ENCODE measurements around the gene ADAM12.

ADAM12 gene

DNA sequence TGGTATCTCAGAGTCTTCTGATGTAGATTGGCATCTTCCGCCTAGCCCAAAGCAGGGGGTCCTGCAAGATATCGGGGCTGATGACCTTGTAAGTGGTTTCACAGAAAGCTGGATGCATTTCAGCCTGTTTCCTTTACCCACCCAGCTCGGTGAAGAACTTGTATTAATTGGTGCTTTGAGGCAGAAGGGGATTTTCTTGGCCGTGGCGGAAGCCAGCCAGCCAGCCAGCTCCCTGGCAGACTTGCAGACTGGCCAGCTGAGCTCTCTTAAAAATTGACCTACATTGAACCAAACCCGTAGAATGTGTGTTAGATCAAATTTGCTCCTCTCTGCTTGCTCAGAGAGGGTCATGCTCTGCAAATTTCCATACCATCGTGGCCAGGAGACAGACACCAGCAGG is 218.4 kb downstream of the ADAM12 start:
- DNase-seq, result no peak

DNA sequence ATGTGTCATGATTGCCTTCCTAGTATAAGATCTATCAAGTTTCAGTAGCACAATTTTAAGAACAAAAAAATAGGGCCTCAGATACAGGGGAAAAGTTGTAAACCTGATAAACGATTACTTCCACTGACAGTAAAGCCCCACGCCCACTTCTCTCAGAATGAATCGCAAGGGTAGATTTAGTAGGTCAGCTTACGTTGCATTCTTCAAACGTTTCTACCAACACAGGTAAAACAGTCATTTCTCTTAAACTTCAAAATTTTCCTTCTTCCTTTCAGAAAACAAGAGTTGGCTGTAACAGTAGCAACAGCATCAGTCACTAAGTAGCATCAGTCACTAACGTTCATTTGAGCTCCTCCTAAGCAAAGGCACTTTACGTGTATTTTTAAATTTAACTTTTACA is 221.5 kb downstream of the ADAM12 start:
- DNase-seq, result no peak

DNA sequence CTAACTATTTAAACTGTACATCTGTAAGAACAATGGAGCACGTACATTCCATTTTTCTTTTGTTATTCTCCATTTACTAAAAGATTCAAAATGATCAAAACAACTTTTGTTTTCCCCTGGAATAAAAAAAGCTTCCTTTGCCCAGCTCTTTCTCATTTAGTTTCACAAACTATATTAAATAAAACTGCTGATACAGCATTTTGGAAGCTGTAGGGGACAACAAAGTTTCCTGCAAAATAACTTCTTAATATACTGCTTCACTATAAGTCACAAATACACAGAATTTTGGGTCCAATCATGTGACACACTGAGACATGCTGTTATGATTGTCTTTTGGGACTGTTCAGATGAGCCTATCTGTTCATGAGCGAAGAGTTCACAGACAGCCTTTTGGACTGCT is 222.4 kb downstream of the ADAM12 start:
- DNase-seq, result no peak

DNA sequence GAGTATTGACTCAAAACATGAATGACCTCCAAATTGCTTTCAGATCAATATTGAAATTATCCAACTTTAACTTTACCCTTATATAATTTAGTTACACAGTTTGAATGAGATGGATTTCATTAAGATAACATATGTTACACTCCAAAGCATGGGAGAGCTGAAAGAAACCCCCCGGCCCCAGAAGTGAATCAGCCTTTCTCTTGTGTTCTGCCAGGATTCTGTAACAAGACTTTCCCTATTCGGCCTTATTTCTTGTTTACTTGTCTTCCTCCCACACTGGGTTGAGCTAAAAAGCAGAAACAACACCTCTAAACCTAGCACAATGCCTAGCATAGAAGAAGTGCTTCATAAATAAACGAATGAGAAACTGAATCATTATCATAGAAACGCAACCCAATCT is 224.8 kb downstream of the ADAM12 start:
- no peak for DNase-seq

DNA sequence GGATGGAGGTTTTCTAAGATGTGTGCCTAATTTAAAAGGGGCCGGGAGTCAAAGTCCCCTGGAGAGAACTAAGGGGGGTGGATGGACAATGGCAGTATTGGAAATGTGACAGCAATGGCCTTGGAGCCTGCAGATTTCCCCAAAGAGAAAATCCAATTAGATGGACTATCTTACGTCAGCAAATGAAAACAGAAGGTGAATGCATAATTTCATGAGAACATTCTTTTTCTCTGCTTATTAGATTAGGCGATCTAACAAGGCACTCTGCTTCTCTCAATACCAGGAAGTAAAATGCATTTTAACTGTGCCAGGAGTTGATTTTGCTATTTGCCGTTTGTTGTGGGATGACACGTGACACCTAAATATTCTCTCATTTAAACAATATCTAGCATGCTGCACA is 226.6 kb downstream of the ADAM12 start:
- no peak for DNase-seq

DNA sequence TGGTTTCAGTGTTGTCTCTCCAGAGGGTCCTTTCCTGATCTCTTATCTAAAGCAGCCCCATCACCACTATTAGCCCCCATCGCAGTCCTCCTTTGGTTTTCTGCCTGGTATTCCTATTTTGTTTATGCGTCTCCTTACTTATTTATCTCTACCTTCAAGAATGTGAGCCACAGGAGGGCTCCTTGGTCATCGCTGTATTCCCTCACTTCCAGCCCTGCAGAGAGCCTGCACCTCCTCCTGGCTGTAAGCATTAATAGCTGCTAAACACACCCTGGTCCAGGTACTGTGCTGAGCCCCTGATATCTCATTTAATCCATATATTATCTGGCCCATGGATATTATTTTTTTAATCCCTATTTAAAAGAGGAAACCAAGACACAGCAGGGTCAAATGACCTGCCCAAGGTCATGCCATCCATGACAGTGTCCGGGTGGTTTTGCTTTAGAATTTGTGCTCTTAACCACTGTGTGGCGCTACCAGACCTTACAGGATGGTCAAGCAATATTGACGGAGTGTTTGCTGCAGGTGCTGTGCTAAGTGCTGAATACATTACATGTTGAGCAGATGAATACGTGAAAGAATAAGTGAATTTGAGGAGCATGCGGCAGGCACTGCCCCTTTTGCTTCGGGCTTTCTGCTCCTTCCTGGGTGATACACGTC is 227.2 kb downstream of the ADAM12 start:
- DNase-seq, result no peak

DNA sequence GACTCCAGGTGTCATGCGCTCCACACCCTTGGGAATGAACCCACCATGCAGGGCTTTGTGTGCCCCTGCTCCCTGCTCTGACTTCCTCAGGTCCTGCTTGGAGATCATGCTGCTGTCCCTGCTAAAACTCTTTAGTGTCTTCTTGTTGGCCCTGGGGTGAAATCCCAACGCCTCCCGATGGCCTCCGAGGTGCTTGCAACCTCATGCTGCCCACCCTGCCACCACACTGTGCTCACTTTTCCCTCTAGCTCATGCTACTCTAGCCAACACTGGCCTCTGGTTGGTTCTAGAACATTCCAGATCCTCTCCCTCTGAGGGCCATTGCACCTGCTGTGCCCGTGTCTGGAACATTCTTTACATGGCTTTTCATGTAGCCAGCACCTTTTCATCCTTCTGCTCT is 227.7 kb downstream of the ADAM12 start:
- DNase-seq, result no peak

DNA sequence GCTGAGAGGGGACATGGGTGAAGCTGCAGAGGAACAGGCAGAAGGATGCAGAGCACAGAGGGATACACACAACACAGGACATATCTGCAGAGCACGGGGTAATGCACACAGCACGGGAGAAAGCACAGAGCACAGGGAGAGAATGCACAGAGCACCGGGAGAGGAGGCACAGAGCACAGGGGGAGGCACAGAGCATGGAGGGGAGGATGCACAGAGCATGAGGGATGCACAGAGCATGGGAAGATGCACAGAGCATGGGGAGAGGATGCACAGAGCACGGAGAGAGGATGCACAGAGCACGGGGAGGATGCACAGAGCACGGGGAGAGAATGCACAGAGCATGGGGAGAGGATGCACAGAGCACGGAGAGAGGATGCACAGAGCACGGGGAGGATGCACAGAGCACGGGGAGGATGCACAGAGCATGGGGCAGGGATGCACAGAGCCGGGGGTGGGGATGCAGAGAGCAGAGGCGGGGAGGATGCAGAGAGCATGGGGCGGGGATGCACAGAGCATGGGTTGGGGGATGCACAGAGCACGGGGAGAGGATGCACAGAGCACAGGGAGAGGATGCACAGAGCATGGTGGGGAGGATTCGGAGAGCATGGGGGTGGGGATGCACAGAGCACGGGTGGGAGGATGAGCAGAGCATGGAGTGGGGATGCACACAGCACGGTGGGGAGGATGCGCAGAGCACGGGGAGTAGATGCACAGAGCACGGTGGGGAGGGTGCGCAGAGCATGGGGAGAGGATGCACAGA is 230.0 kb downstream of the ADAM12 start:
- no peak for DNase-seq

DNA sequence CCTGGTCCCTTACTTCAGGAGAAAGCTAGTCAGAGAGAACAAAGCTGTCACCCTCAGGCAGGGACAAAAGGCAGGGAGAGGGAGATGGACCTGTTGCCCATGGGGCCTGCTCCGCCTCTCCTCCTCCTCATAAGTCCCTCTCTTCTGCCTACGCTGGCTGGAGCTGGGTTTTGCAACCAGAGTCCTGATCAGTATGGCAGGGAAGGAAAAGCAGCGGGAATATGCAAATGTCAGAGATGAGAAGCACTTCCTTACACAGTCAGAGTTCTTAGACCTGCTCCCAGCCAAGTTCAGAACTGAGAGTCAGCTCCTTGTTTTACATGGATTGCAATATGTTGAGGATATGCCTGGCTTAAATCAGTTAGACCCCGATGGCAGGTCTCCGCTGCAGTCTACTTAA is 231.1 kb downstream of the ADAM12 start:
- DNase-seq, result no peak

DNA sequence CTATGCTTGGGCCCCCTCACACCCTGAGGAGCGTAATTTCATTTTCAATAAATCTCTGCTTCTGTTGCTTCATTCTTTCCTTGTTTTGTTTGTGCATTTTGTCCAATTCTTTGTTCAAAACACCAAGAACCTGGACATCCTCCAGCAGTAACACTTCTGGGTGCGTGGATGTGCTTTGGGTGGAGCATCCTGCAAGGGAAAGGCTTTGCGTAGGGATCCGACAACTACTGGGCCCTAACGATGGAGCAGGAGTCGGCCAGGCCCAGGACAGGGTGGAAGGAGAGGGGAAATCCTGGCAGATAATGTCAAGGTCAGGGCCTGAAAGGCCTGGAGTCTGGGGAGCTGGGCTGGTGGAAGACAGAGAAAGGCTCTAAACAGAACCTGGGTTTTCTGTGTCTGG is 231.8 kb downstream of the ADAM12 start:
- no peak for DNase-seq

DNA sequence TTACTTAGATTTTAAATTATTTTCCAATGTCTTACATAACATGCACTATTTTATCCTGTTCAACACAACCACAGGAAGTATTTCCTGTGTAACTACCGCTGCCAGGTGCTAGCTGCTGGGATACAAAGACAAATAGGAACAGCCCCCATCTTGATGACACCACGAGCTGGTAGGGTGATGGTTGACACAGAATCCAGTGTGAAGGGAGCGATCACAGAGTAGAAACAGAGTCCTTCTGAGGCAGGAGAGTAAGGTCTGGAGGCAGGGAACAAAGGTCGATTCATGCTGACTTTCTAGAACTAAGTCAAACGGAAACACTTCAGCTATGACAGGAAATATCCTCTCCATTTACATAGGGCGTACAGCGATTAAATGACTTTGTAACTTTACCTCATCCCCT is 232.3 kb downstream of the ADAM12 start:
- DNase-seq, result peak; percentile 11

DNA sequence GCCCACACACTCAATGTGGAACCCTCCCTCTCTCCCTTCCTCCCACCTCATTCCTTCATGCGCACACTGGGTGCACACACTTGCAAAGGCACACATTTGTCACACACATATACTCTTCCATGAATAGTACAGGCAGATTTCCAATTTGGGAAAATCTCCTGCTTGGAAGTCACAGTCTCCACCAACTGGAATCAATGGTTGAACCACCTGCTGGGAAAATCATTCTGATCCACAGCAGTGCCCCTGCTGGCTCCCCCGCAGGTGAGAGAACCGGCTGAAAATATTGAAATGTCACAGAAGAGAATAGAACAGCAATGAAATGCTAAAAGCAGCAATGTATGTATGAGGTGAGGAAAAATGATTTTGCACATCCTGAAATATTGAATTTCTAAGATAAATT is 232.7 kb downstream of the ADAM12 start:
- DNase-seq, result no peak

DNA sequence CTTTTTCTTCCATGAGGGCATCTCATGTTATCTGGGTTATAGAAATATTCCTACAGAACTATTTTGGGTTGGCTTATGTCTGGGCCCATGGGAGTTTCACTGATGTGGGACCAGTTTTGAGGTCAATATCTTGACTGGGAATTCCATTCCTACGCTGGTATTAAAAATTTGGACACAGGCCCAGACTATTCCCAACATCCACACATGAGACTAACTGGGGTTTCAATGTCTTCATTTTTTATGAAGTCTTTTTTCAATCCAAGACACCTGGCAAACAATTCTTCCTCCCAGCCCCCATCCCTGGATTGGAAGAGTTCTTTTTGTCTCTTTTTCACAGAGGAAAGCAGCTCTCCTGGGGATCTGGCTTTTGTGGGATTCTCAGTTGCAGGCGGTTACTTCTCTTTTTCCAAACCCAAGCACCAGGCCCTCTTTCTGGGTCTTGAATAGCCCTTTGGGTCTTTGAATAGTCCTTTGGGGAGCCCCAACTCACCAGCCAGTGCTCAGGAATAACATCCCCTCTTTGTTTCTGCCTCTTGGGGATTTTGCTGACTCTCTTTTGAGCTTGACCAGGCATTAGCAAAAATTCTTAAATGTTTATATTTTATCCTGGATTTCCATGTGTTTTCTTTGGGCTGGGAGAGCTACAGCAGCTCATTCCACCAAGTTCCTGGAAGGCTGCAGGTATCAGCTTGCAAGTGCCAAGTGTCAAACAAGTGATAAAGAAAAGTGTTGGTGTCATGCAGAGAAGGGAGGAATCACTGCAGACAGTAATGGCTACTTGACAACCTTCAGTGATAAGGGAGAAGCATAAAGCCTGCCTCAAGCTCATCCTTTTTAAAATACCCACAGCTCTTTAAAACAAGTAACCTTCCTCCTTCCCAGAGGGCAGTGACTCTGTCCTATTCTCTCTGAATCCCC is 234.3 kb downstream of the ADAM12 start:
- no peak for DNase-seq

DNA sequence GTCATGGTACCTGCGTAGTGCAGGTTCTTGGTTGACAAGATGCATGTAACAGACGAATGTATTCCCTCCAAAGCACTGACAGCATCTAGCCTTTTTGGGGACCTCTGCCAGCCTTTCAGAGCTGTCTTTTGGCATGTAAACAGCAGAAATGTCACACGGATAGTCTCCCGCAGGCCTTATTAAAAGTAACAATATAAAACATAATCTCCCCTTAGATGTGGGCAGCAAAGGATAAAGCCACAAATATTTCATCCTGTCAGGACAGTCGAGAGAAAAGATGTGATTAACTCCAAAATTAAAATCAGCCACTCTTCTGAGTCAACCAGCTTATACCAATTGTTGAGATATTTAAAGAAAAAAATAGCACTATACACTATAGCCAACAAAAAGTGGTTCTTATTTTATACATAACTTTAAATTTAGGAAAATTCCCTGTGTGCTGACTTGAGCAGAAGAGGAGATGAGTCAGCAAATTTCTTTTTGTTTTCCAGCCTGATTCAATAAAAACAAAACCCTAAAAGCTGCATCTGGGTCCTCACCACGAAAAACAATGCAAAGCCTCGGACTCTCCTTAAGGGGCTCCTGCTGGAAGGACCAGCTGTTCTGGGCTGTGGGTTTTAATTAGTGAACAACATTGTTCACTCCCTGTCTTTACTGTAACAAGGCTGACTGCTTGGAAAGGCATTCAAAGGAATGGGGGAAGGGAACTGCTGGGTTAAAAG is 240.2 kb downstream of the ADAM12 start:
- no peak for DNase-seq

DNA sequence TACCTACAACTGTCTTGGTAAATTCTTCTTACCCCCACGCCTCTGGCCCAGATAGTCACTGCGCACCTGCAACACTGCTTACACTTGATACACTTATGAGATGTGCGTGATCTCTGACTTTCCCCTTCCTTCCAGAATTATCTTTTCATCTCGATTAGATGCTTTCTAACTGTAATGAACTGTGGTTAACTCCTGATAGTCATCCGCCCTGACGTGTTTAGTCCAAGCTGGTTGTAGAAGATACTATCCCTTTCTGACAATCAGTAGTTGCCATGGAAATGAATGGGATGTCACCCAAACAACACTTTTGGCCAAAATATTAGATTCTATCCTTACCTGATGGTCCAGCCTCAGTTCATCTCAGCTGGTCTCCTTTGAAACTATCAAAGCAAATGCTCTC is 241.5 kb downstream of the ADAM12 start:
- DNase-seq, result no peak

DNA sequence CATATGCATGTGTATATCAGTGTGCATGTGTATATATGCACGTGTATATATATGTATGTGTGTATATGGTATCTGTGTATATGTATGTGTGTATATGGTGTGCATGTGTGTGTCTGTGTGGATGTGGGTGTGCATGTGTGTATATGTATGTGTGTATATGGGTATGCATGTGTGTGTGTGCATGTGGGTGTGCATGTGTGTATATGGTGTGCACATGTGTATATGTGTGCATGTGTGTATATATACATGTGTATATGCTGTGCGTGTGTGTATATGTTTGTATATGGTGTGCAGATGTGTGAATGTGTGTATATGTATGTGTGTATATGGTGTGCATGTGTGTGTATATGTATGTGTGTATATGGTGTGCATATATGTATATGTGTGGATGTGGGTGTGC is 245.2 kb downstream of the ADAM12 start:
- DNase-seq, result no peak

DNA sequence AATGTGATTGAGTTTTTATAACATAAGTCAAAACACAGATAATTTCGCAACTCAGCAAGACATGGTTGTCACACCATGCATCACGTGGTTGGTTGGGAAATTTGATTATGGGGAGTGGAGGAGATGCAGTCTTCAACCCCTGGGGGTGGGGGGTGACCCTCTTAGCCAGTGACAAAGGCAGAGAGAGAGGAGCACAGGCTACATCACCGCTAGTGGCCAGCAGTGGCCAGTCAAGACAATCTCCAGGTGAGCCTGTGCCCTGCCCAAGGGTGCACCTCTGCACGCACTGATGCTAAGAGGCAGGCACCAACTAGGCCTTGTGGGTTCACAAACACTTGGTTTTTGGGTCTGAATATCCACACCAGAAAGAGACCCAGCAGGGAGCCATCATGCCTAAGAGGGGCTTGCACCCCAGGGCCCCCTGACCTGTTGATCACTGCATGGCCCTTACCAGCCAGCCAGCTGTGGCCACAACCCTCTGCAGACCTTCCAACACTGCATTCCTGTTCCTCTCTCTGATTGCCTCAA is 247.5 kb downstream of the ADAM12 start:
- no peak for DNase-seq

DNA sequence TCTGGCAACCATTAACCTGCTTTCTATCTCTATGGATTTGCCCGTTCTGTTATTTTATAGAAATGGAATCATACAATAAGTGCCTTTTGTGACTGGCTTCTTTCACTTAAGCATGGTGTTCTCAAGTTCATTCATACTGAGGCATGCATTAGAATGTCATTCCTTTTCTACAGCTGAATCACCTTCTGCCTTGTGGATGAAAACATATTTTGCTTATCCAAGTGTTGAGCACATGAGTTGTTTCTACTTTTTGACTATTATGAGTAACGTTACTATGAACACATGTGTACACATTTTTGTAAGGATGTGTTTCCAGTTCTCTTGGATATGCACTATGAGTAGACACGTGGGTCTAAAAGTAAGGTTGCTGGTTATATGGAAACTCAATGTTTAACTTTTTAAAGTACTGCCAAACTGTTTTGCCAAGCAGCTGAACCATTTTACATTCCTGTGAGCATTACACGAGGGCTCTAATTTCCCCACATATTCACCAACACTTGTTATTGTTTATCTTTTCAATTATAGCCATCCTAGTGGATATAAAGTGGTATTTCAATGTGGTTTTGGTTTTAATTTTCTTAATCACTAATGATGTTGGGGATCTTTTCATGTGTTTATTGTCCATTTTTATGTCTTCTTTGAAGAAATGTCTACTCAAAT is 250.6 kb downstream of the ADAM12 start:
- no peak for DNase-seq

DNA sequence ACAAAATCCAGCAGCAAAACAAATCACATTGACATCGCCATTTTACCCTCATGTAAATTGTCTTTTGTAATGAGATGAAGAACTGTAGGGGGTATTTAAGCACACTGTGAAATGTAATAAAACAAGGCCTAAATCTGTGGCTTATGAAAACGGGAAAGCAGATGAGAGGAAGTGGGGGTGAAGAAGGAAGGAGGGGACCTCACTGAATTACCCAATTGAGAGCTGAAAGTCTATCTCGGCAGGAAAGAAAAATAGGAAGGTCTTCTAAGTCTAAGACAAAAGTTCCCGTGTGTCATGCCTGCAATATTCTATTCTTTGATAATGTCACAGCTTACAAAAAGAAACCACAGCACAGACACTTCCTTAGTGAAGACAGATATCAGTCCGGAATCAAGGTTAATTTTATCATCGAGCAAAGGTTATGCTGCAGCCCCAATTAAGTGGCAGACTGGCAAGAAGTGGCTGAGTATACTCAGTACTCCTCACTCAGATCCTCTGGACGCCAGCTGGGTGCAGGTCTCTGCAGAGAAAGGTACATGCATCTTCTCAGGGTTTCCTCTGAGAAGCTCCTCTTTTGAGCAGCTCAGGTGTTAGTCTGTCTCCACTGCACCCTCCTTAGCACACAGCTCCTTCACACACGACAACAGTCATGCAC is 252.2 kb downstream of the ADAM12 start:
- DNase-seq, result no peak

DNA sequence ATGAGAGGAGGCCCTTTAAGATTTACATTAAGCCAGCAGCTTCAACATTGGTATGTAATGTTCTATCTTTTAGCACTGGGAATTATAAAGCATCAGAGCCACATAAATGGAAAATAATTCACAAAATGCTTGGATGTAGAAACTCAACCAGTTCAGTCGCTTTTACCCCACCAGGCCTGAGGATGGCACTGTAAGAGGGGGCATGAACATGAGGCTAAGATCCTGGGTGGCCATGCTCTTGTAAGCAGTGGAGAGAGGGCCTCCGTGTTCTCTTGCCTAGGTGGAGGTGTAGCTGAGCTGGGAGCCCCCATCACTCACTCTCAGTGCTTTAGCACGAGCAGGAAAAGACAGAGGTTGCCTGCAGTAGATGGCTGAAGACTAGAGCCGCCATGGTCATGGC is 253.1 kb downstream of the ADAM12 start:
- DNase-seq, result no peak

DNA sequence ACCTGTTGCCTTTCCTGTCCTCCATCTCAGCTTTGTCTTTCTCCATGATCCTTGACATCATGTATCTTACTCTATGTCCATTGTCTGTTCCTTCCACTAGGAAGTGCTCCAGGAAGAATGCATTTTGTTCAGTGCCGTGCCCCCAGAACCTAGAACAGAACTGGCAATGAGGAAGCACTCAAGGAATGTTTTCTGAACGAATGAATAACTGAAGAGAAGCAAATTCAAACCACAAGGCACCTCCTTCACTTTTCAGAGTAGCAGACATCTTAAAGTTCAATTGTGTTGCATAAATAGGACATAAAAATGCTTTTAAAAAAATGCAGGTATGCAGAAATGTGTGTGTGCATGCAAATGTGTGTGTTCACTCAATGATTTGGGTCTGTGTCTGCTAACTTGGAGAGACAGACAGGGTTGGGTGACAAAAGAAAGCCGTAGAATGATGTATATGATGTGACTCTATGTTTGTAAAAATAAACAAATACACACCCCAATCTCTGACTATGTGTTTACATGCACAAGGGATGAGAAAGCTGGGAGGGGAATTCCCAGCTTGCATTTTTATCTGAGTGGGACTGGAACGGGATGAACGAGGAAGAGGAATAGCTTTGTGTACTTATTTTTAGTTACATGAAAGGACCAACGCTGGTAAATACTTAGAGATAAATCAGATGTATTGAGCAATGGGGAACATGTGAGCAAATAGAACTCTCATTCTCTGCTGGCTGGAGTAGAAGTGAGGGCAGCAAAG is 254.2 kb downstream of the ADAM12 start:
- no peak for DNase-seq
